Activated T-cell treated with anti-CD3 and anti-CD28 coated beads, Interleukin-2, amount 50 U/mL, for 4 hours (primary cell): Measurements from ENCODE around the gene DDX59. TPM values are rescaled to one million over a fixed set of nuclear protein-coding genes. Genes with fewer than 3 reads are reported as not detected.

ENCODE experiments used
- ATAC-seq, 2 donors: fragments of 200-7000 bp; cut with Tn5 transposase; one replicate each; pipeline ENCODE4 v1.10.0; 2021
- DNase-seq: peaks from one replicate; pipeline ENCODE4 v3.0.0-alpha.2; 2020
- H3K27me3 Mint-ChIP-seq: one replicate; pipeline ENCODE4 v1.8.0; 2021; ENCODE audit warnings: low read depth, mixed read lengths
- H3K36me3 Mint-ChIP-seq: one replicate; pipeline ENCODE4 v1.8.0; 2022; ENCODE audit warnings: mixed read lengths; ENCODE audit not compliant: insufficient read depth
- H3K4me1 Mint-ChIP-seq: one replicate; pipeline ENCODE4 v1.8.0; 2021; ENCODE audit warnings: low read depth, mixed read lengths
- H3K4me3 Mint-ChIP-seq: one replicate; pipeline ENCODE4 v1.8.0; 2021; ENCODE audit warnings: mild to moderate bottlenecking, moderate library complexity, mixed read lengths
- H3K9me3 Mint-ChIP-seq: one replicate; pipeline ENCODE4 v1.8.0; 2021; ENCODE audit warnings: mixed read lengths
- total RNA-seq, 3 donors: library from RNA; stranded (reverse); gene quantifications; one replicate each; pipeline ENCODE4 v1.2.1, GENCODE V29; 2021

The DDX59 gene
- total RNA-seq: 10 to 100 TPM; 11.4 to 18.9 (median 17.1) TPM

GRCh38 chr1:200669314-200670241 is at the start of gene DDX59:
DDX59 (minus strand) TSS chr1:200669907; CDS start chr1:200666740, 3,167 bp downstream.
- peaks cover 34% of the 10 kb centered on the region for H3K4me1 Mint-ChIP-seq
- H3K36me3 Mint-ChIP-seq: peaks cover 14% of the 10 kb centered on the region
- no peaks in the 10 kb centered on the region for H3K27me3 Mint-ChIP-seq
- H3K9me3 Mint-ChIP-seq: no peaks in the 10 kb centered on the region
- DNase-seq: peak; percentile 88
- peak within 1 kb of the TSS; percentile 92 for H3K4me3 Mint-ChIP-seq
- peak; percentile 88 to 91 for ATAC-seq

- no peak for ATAC-seq
- DNase-seq: no peak
- Mint-ChIP-seq H3K4me1 (no peaks in the 10 kb centered on the region), H3K27me3 (peaks cover 11% of the 10 kb centered on the region), H3K9me3 (peaks cover 3% of the 10 kb centered on the region), H3K36me3 (no peaks in the 10 kb centered on the region), H3K4me3 (no peak overlapping the region)
These were observed 44.9 kb upstream of the DDX59 start for GRCh38 chr1:200714504-200715187.

- ATAC-seq (no peak), DNase-seq (no peak)
- Mint-ChIP-seq H3K4me3 (no peak overlapping the region), H3K36me3 (no peaks in the 10 kb centered on the region), H3K4me1 (no peaks in the 10 kb centered on the region), H3K27me3 (peaks cover 2% of the 10 kb centered on the region), H3K9me3 (peaks cover 3% of the 10 kb centered on the region)
These were observed 40.5 kb upstream of the DDX59 start for GRCh38 chr1:200710166-200710565.

GRCh38 chr1:200708769-200709168 is 39.1 kb upstream of the DDX59 start:
- no peaks in the 10 kb centered on the region for H3K9me3 Mint-ChIP-seq
- no peaks in the 10 kb centered on the region for H3K27me3 Mint-ChIP-seq
- no peaks in the 10 kb centered on the region for H3K36me3 Mint-ChIP-seq
- DNase-seq: no peak
- H3K4me3 Mint-ChIP-seq: no peak overlapping the region
- no peak for ATAC-seq
- H3K4me1 Mint-ChIP-seq: no peaks in the 10 kb centered on the region

GRCh38 chr1:200708161-200708560 is 38.5 kb upstream of the DDX59 start:
- Mint-ChIP-seq H3K4me1 (no peaks in the 10 kb centered on the region), H3K9me3 (no peaks in the 10 kb centered on the region), H3K4me3 (no peak overlapping the region), H3K27me3 (no peaks in the 10 kb centered on the region), H3K36me3 (no peaks in the 10 kb centered on the region)
- ATAC-seq (no peak), DNase-seq (no peak)

GRCh38 chr1:200707116-200707515 is 37.4 kb upstream of the DDX59 start:
- H3K4me3 Mint-ChIP-seq: no peak overlapping the region
- no peaks in the 10 kb centered on the region for H3K36me3 Mint-ChIP-seq
- H3K9me3 Mint-ChIP-seq: no peaks in the 10 kb centered on the region
- no peaks in the 10 kb centered on the region for H3K4me1 Mint-ChIP-seq
- DNase-seq: no peak
- ATAC-seq: no peak
- no peaks in the 10 kb centered on the region for H3K27me3 Mint-ChIP-seq

GRCh38 chr1:200706111-200706814 is 36.6 kb upstream of the DDX59 start:
- Mint-ChIP-seq H3K9me3 (no peaks in the 10 kb centered on the region), H3K27me3 (no peaks in the 10 kb centered on the region), H3K36me3 (no peaks in the 10 kb centered on the region), H3K4me3 (no peak overlapping the region), H3K4me1 (no peaks in the 10 kb centered on the region)
- no peak for ATAC-seq
- DNase-seq: no peak

- Mint-ChIP-seq H3K27me3 (no peaks in the 10 kb centered on the region), H3K36me3 (no peaks in the 10 kb centered on the region), H3K4me3 (no peak overlapping the region), H3K4me1 (no peaks in the 10 kb centered on the region), H3K9me3 (no peaks in the 10 kb centered on the region)
- no peak for ATAC-seq
- DNase-seq: no peak
These were observed 35.3 kb upstream of the DDX59 start for GRCh38 chr1:200704986-200705500.

GRCh38 chr1:200699871-200700270 is 30.2 kb upstream of the DDX59 start:
- Mint-ChIP-seq H3K4me3 (no peak overlapping the region), H3K27me3 (peaks cover 6% of the 10 kb centered on the region), H3K9me3 (no peaks in the 10 kb centered on the region), H3K36me3 (no peaks in the 10 kb centered on the region), H3K4me1 (no peaks in the 10 kb centered on the region)
- DNase-seq: no peak
- no peak for ATAC-seq

- H3K27me3 Mint-ChIP-seq: peaks cover 6% of the 10 kb centered on the region
- no peaks in the 10 kb centered on the region for H3K4me1 Mint-ChIP-seq
- H3K4me3 Mint-ChIP-seq: no peak overlapping the region
- H3K9me3 Mint-ChIP-seq: no peaks in the 10 kb centered on the region
- no peaks in the 10 kb centered on the region for H3K36me3 Mint-ChIP-seq
- ATAC-seq (no peak), DNase-seq (no peak)
These were observed 25.0 kb upstream of the DDX59 start for GRCh38 chr1:200694738-200695137.

- H3K9me3 Mint-ChIP-seq: no peaks in the 10 kb centered on the region
- no peak overlapping the region for H3K4me3 Mint-ChIP-seq
- ATAC-seq (no peak), DNase-seq (no peak)
- no peaks in the 10 kb centered on the region for H3K4me1 Mint-ChIP-seq
- H3K36me3 Mint-ChIP-seq: no peaks in the 10 kb centered on the region
- peaks cover 6% of the 10 kb centered on the region for H3K27me3 Mint-ChIP-seq
These were observed 23.6 kb upstream of the DDX59 start for GRCh38 chr1:200693327-200693726.

- no peak for DNase-seq
- ATAC-seq: no peak
- no peaks in the 10 kb centered on the region for H3K4me1 Mint-ChIP-seq
- H3K4me3 Mint-ChIP-seq: no peak overlapping the region
- H3K9me3 Mint-ChIP-seq: no peaks in the 10 kb centered on the region
- H3K36me3 Mint-ChIP-seq: no peaks in the 10 kb centered on the region
- peaks cover 12% of the 10 kb centered on the region for H3K27me3 Mint-ChIP-seq
These were observed 22.6 kb upstream of the DDX59 start for GRCh38 chr1:200692316-200692715.

- DNase-seq (no peak), ATAC-seq (no peak)
- Mint-ChIP-seq H3K36me3 (no peaks in the 10 kb centered on the region), H3K27me3 (peaks cover 12% of the 10 kb centered on the region), H3K9me3 (no peaks in the 10 kb centered on the region), H3K4me1 (no peaks in the 10 kb centered on the region), H3K4me3 (no peak overlapping the region)
These were observed 16.9 kb upstream of the DDX59 start for GRCh38 chr1:200686620-200687019.

- no peaks in the 10 kb centered on the region for H3K4me1 Mint-ChIP-seq
- H3K36me3 Mint-ChIP-seq: no peaks in the 10 kb centered on the region
- no peak overlapping the region for H3K4me3 Mint-ChIP-seq
- peaks cover 12% of the 10 kb centered on the region for H3K27me3 Mint-ChIP-seq
- no peaks in the 10 kb centered on the region for H3K9me3 Mint-ChIP-seq
- ATAC-seq: no peak
- DNase-seq: no peak
These were observed 14.3 kb upstream of the DDX59 start for GRCh38 chr1:200684015-200684414.
